GM18951 (cell line): ENCODE measurements around the gene MPO.

ENCODE experiments used
- POLR2A ChIP-seq: IDR thresholded peaks from 4 replicates; pipeline ENCODE4 v1.6.1; 2011; ENCODE audit warnings: mild to moderate bottlenecking; ENCODE audit not compliant: insufficient read length, insufficient read depth; ENCODE audit errors: extremely low read depth
- in situ Hi-C: fragments of 300-500 bp; cut with MboI; formaldehyde crosslinking; loops from one replicate; pipeline ENCODE4 v1.12.0; 2022; ENCODE audit warnings: low sequenced_read_pairs, mixed read lengths, inconsistent platforms; ENCODE audit not compliant: unreplicated experiment

MPO gene

DNA sequence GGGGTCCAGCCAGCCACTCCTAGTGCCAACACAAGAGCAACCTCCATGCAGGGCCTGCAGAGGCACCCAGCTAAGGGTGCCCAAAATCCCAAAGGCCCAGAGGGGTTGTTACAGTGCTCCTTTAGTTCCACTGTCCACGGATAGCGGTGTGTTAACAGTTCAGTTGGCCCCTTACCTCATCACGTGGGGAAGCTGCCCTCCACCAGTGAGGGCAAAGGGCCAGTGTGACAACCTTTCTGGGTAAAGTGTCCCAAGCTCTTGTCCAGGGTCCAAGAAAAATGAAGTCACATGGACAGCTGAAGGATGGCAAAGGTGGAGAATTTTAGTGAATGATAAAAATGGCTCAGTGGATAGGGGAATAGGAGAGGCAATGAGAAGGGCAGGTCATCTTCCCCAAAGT lies 53.0 kb downstream of the MPO start:
- in situ Hi-C loops: no loop called here

DNA sequence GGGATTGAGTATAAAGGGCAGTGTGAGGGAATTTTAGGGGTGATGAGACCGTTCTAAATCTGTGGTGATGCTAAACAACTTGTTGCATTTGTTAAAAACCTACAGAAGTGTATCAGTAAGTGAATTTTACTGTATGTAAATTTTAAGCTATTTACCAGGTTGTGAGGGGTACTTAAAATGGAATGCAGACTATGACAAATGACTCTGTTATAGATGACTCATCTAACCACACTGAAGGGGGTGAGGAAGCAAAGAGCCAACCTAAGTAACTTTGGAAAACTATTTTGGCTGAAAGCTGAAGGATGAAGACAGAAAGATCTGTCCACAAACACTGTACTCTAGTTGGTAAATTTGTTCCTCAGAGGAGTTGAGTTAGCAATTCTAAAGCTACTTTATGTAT lies 56.4 kb downstream of the MPO start:
- in situ Hi-C loops: no loop called here
- no peak for TF ChIP-seq POLR2A

More for the DNA sequence above, 53.0 kb downstream of the MPO start:
- no peak for TF ChIP-seq POLR2A
